ENCODE results near the gene GPR142. TPM values are rescaled to one million over a fixed set of nuclear protein-coding genes. Genes with fewer than 3 reads are reported as not detected.

Gene GPR142
- total and polyA plus RNA-seq, 4 donors, result 0.05 to 0.08 TPM; not detected in 2

- H3K27ac ChIP-seq (ENCODE audit: low read depth in 1 of 2, low read length in 2 of 2), result no peak overlapping the region
- DNase-seq (ENCODE audit: low spot score), result no peak
- H3K36me3 ChIP-seq (ENCODE audit: control insufficient read depth in 4 of 4, insufficient read depth in 3 of 4, low read depth in 1 of 4, low read length in 3 of 4), result no peaks in the 10 kb centered on the region
- no peaks in the 10 kb centered on the region for H3K9me3 ChIP-seq (ENCODE audit: control insufficient read depth in 4 of 4, low read length in 3 of 4)
- H3K27me3 ChIP-seq (ENCODE audit: control insufficient read depth in 4 of 4, insufficient read depth in 4 of 4, low read length in 3 of 4), result no peaks in the 10 kb centered on the region
- H3K9ac ChIP-seq (ENCODE audit: low read depth in 1 of 2, low read length in 2 of 2), result no peak overlapping the region
- H3K4me3 ChIP-seq (ENCODE audit: low read depth in 1 of 3, low read length in 3 of 3), result no peak overlapping the region
- WGBS, result 91% methylated on average over 12 of the region's 12 CpGs
- TF ChIP-seq REST (IDR thresholded peaks at IDR 0.05) (no peak), ZBTB33 (IDR thresholded peaks at IDR 0.05) (no peak), RAD21 (IDR thresholded peaks at IDR 0.05) (no peak)
- no peaks in the 10 kb centered on the region for H3K4me1 ChIP-seq (ENCODE audit: control insufficient read depth in 4 of 4, insufficient read depth in 4 of 4, low read length in 3 of 4)
Measured at GRCh38 chr17:74389084-74389753, 21.9 kb downstream of the GPR142 start.

GRCh38 chr17:74389937-74390679, 22.8 kb downstream of the GPR142 start:
- no peaks in the 10 kb centered on the region for H3K27me3 ChIP-seq (ENCODE audit: control insufficient read depth in 4 of 4, insufficient read depth in 4 of 4, low read length in 3 of 4)
- no peaks in the 10 kb centered on the region for H3K36me3 ChIP-seq (ENCODE audit: control insufficient read depth in 4 of 4, insufficient read depth in 3 of 4, low read depth in 1 of 4, low read length in 3 of 4)
- no peak for DNase-seq (ENCODE audit: low spot score)
- H3K4me3 ChIP-seq (ENCODE audit: low read depth in 1 of 3, low read length in 3 of 3), result no peak overlapping the region
- no peaks in the 10 kb centered on the region for H3K4me1 ChIP-seq (ENCODE audit: control insufficient read depth in 4 of 4, insufficient read depth in 4 of 4, low read length in 3 of 4)
- 80% methylated on average over 2 of the region's 2 CpGs for WGBS
- no peaks in the 10 kb centered on the region for H3K9me3 ChIP-seq (ENCODE audit: control insufficient read depth in 4 of 4, low read length in 3 of 4)
- H3K27ac ChIP-seq (ENCODE audit: low read depth in 1 of 2, low read length in 2 of 2), result no peak overlapping the region
- no peak overlapping the region for H3K9ac ChIP-seq (ENCODE audit: low read depth in 1 of 2, low read length in 2 of 2)
- TF ChIP-seq TAF1 (conservative IDR thresholded peaks at IDR 0.05) (no peak), YY1 (IDR thresholded peaks at IDR 0.05) (no peak), GABPA (IDR thresholded peaks at IDR 0.05 in 1 of 2, conservative IDR thresholded peaks at IDR 0.05 in 1 of 2) (no peak), ATF3 (IDR thresholded peaks at IDR 0.05) (no peak), FOXA1 (IDR thresholded peaks at IDR 0.05) (no peak), RXRA (IDR thresholded peaks at IDR 0.05) (no peak), REST (IDR thresholded peaks at IDR 0.05) (no peak), FOXA2 (IDR thresholded peaks at IDR 0.05) (no peak), JUND (IDR thresholded peaks at IDR 0.05) (no peak), ZBTB33 (IDR thresholded peaks at IDR 0.05) (no peak), CTCF (IDR thresholded peaks at IDR 0.05; ENCODE audit: low read depth, low read length, missing input control) (no peak), NR2F2 (IDR thresholded peaks at IDR 0.05) (no peak), SP1 (IDR thresholded peaks at IDR 0.05) (no peak), HNF4G (IDR thresholded peaks at IDR 0.05) (no peak), EGR1 (IDR thresholded peaks at IDR 0.05; ENCODE audit: low read depth in 2 of 2) (no peak), HNF4A (conservative IDR thresholded peaks at IDR 0.05) (no peak)

All from liver (tissue), 9 donors.